Nephron (organoid): ENCODE results near the gene HMCN1.
A peak's percentile ranks its signal among the peaks of the same experiment; 100 is the strongest.

Experiments
- H3K27ac Mint-ChIP-seq, 3 experiments: 2 replicates each; pipeline ENCODE4 v1.8.0; 2020; ENCODE audit warnings: mixed read lengths in 3 of 3, mild to moderate bottlenecking in 2 of 3, moderate library complexity in 1 of 3
- H3K27me3 Mint-ChIP-seq: 2 replicates; pipeline ENCODE4 v1.8.0; 2021; ENCODE audit warnings: low read depth, mild to moderate bottlenecking, moderate library complexity, mixed read lengths
- H3K36me3 Mint-ChIP-seq: 2 replicates; pipeline ENCODE4 v1.8.0; 2020; ENCODE audit warnings: low read depth, mixed read lengths
- H3K4me1 Mint-ChIP-seq: 2 replicates; pipeline ENCODE4 v1.8.0; 2020; ENCODE audit warnings: mixed read lengths
- H3K4me3 Mint-ChIP-seq, 3 experiments: 2 replicates each; pipeline ENCODE4 v1.8.0; 2020; ENCODE audit warnings: mild to moderate bottlenecking in 3 of 3, mixed read lengths in 3 of 3, moderate library complexity in 2 of 3
- H3K9me3 Mint-ChIP-seq: 2 replicates; pipeline ENCODE4 v1.8.0; 2020; ENCODE audit warnings: mixed read lengths
- CTCF ChIP-seq, 3 experiments: fragments of 200-600 bp; sonication (generic); IDR thresholded peaks; one replicate each; pipeline ENCODE4 v1.5.0; 2021; ENCODE audit warnings: antibody characterized with exemption in 3 of 3; ENCODE audit not compliant: unreplicated experiment in 3 of 3

Gene HMCN1

DNA sequence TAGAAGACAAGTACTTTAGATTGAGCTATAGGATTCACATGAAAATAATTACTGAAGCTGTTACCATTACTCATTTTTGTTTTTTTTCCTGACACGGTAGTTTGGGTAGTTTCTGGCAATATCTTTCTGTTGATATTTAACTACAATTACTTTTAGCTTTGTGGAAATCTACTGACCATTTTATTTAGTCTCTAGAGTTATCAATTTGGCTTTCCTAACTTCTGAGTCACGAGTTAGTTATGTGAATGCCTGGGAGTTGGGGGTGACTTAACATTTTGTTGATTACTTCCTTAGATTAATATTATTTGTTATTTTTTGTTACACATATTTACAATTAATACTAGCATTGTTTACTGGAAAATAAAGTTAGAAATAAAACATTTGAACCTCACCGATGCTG lies 160.6 kb downstream of the HMCN1 start:
- TF ChIP-seq CTCF (IDR thresholded peaks at IDR 0.05; ENCODE audit: unreplicated experiment in 3 of 3) = no peak
- Mint-ChIP-seq H3K9me3 (peaks cover 8% of the 10 kb centered on the region), H3K27ac (no peak overlapping the region), H3K4me3 (no peak overlapping the region), H3K4me1 (no peaks in the 10 kb centered on the region), H3K36me3 (peaks cover 9% of the 10 kb centered on the region), H3K27me3 (no peaks in the 10 kb centered on the region)

GRCh38 chr1:185895208-185895900 lies 161.2 kb downstream of the HMCN1 start:
- Mint-ChIP-seq H3K27ac (no peak overlapping the region), H3K27me3 (no peaks in the 10 kb centered on the region), H3K36me3 (peaks cover 4% of the 10 kb centered on the region), H3K4me3 (no peak overlapping the region), H3K4me1 (no peaks in the 10 kb centered on the region), H3K9me3 (peaks cover 4% of the 10 kb centered on the region)
- no peak for TF ChIP-seq CTCF (IDR thresholded peaks at IDR 0.05; ENCODE audit: unreplicated experiment in 3 of 3)

GRCh38 chr1:185896863-185897262 lies 162.7 kb downstream of the HMCN1 start:
- peaks cover 2% of the 10 kb centered on the region for H3K9me3 Mint-ChIP-seq
- no peaks in the 10 kb centered on the region for H3K4me1 Mint-ChIP-seq
- TF ChIP-seq CTCF (IDR thresholded peaks at IDR 0.05; ENCODE audit: unreplicated experiment in 3 of 3) = no peak
- H3K4me3 Mint-ChIP-seq = no peak overlapping the region
- peaks cover 2% of the 10 kb centered on the region for H3K36me3 Mint-ChIP-seq
- no peaks in the 10 kb centered on the region for H3K27me3 Mint-ChIP-seq
- no peak overlapping the region for H3K27ac Mint-ChIP-seq

DNA sequence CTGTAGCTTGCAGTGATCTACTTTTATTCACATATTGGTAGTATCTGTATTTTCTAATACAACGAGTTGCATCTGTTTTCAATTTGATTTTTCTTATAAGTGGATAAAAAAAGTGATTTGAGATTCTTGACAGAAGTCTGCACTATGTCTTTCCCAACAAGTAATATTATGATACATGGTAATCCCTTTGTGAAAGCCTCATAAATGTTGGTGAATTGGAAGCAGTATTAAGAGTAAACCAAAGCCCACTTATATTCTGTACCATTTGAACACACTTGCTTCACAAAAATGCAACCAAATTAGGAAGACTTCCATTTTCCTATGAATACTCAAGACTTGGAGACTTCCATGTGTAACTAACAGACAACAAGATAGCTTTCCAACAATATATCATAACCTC lies 172.0 kb downstream of the HMCN1 start:
- Mint-ChIP-seq H3K4me1 (peaks cover 7% of the 10 kb centered on the region), H3K27ac (peak overlapping the region in 1 of 3 experiments; percentile 89), H3K36me3 (no peaks in the 10 kb centered on the region), H3K27me3 (no peaks in the 10 kb centered on the region), H3K4me3 (no peak overlapping the region), H3K9me3 (no peaks in the 10 kb centered on the region)
- TF ChIP-seq CTCF (IDR thresholded peaks at IDR 0.05; ENCODE audit: unreplicated experiment in 3 of 3) = no peak

DNA sequence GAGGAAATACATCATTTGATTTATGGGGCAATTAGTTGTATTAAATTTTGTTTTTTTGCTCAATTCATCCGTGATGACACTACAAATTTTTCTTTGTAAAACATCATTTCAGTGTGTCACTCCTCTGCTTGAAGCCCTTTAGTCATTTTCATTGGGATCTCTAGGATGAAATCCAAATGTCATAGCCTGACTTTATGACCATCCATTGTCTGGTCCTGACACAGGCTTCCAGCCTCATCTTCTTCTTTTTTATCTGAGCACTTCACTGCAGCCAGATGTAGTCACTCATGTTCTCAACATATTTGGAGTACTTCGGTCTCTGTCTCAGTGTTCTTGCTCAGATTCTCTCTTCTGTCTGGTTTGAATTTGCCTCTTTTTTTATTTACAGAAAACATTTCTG lies 173.1 kb downstream of the HMCN1 start:
- no peak overlapping the region for H3K4me3 Mint-ChIP-seq
- no peak for TF ChIP-seq CTCF (IDR thresholded peaks at IDR 0.05; ENCODE audit: unreplicated experiment in 3 of 3)
- H3K27ac Mint-ChIP-seq = peak overlapping the region in 2 of 3 experiments; percentile 15 to 89
- no peaks in the 10 kb centered on the region for H3K27me3 Mint-ChIP-seq
- H3K36me3 Mint-ChIP-seq = no peaks in the 10 kb centered on the region
- H3K9me3 Mint-ChIP-seq = no peaks in the 10 kb centered on the region
- H3K4me1 Mint-ChIP-seq = peaks cover 7% of the 10 kb centered on the region

- Mint-ChIP-seq H3K36me3 (no peaks in the 10 kb centered on the region), H3K9me3 (no peaks in the 10 kb centered on the region), H3K27ac (no peak overlapping the region), H3K27me3 (no peaks in the 10 kb centered on the region), H3K4me3 (no peak overlapping the region), H3K4me1 (peaks cover 7% of the 10 kb centered on the region)
- TF ChIP-seq CTCF (IDR thresholded peaks at IDR 0.05; ENCODE audit: unreplicated experiment in 3 of 3) = no peak
Observed at GRCh38 chr1:185911978-185912377, 177.8 kb downstream of the HMCN1 start.
